Articular chondrocyte of knee joint (primary cell): ENCODE data around the gene B4GALT2. TPM values are rescaled to one million over a fixed set of nuclear protein-coding genes. Genes with fewer than 3 reads are reported as not detected.

Source experiments
- total RNA-seq: library from RNA; depleted of rRNA; stranded (reverse); fragments of >200 nt; gene quantifications from 2 replicates; pipeline ENCODE4 v1.2.3, GENCODE V29; 2012

B4GALT2 gene
- 77.1 and 96.3 TPM in 2 replicates for total RNA-seq

GRCh38 chr1:43978551-43979260 is at the start of gene B4GALT2:
TSS of gene B4GALT2 (plus strand) at chr1:43979210. CDS start at chr1:43981161, 1,951 bp downstream.

DNA sequence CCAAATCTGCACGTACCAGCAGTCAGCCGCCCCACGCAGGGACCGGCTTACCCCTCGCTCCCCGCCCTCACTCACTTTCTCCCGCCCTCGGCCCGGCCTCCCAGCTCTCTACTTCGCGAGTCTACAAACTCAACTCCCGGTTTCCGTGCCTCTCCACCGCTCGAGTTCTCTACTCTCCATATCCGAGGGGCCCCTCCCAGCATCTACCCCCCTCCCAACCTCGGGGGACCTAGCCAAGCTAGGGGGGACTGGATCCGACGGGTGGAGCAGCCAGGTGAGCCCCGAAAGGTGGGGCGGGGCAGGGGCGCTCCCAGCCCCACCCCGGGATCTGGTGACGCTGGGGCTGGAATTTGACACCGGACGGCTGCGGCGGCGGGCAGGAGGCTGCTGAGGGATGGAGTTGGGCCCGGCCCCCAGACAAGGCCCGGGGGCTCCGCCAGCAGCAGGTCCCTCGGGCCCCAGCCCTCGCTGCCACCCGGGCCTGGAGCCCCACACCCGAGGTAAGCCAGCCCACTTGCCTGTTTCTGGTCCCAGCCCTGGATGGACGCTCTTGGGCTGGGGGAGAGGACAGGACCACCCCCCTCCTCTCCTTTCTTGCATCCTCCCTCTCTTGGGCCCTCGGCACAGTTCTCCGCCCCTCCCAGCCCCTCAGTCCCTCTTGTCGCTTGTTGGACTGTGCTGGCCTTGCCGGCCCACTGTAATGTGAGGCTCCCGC is 45.5 kb upstream of the B4GALT2 start, which contains the start of gene ARTN:
TSS of gene ARTN (plus strand) at position 416 of the 715 bp plus-strand sequence. CDS start 1,856 bp downstream, outside the sequence.

DNA sequence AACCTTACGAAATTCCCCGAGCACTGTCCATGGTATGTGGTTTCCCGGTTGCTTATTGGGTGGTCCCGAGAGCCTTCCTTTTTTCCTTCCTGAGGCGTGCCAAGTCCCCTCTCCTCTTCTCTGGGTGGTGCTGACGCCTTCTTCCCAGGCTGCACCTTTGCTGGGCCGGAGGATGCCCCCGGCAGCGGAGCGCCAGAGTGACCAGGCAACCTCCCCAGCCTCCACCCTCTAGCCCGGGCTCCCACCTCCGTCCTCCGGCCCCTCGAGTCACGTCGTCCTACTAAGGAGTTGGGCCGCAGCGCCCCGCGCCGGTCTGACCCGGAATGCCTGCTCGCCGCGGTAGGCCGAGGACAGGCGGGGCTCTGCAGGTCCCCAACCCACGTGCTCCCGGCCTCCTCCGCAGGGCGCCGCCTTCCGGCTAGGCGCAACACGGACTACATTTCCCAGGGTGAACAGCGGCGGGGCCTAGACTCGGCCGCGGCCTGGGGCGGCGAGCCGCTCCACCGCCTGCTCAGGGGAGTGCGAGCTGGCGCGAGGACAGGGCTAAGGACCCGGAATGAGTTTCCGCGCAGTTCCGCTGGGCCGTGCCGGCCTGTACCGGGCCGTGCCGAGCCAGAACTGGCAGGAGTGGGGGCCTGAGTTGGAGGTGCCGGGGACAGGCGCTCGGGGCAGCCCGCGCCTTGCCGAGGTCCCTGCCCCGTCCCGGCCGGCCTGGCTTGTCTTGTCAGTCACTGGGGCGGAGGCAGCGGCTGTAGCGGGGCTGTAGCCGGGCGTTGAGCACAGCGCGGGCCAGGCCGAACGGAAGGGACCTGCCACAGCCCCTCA is 32.6 kb upstream of the B4GALT2 start, which contains the start of gene IPO13:
TSS of gene IPO13 (plus strand) at position 715 of the 825 bp plus-strand sequence. CDS start 651 bp downstream, outside the sequence.

GRCh38 chr1:43969746-43970466 is 9.1 kb upstream of the B4GALT2 start, which contains the start of gene DPH2:
TSS of gene DPH2 (plus strand) at chr1:43970010. CDS start at chr1:43970176, 166 bp downstream.

GRCh38 chr1:43974443-43975248 is 4.4 kb upstream of the B4GALT2 start, which contains the start of gene ATP6V0B:
TSS of gene ATP6V0B (plus strand) at chr1:43974960. CDS start at chr1:43975041, 81 bp downstream.

DNA sequence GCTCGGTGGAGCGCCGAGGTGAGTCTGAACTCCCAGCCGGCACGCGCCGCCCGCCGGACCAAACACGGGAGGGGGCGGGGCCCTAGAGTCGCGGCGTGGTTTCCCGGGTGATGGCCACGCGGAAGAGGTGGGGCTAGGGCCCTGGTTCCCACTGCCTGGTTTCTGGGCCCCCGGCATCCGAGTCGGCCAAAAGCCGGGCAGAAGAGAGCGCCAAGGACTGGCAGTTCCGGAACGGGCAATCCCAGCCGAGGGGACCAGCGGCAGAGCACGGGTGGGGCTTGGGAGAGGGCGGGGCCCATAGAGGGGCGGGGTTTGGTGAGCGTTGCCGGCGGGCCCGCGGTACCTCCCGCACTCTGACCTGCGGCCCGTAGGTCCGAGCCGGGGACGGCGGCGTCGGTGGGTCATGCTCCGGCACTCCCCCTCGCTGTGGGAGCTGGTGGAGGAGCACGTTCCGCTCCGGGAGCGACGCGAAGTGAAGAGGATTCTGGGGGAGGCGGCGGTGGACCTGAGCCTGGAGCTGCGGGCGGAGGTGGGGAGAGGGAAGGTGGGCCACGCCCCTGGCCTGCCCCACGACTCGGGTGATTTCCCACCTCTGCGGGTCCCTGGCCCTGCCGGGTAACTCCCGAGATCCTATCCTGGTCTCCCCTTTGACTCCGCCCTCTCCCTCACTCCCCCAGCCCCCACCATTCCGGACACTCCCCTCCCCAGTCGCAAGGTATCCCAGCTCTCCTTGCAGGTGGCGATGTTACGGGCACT is 12.6 kb downstream of the B4GALT2 start, which contains the start of gene CCDC24:
TSS of gene CCDC24 (plus strand) at position 124 of the 756 bp plus-strand sequence. CDS start at position 404, 280 bp downstream.

DNA sequence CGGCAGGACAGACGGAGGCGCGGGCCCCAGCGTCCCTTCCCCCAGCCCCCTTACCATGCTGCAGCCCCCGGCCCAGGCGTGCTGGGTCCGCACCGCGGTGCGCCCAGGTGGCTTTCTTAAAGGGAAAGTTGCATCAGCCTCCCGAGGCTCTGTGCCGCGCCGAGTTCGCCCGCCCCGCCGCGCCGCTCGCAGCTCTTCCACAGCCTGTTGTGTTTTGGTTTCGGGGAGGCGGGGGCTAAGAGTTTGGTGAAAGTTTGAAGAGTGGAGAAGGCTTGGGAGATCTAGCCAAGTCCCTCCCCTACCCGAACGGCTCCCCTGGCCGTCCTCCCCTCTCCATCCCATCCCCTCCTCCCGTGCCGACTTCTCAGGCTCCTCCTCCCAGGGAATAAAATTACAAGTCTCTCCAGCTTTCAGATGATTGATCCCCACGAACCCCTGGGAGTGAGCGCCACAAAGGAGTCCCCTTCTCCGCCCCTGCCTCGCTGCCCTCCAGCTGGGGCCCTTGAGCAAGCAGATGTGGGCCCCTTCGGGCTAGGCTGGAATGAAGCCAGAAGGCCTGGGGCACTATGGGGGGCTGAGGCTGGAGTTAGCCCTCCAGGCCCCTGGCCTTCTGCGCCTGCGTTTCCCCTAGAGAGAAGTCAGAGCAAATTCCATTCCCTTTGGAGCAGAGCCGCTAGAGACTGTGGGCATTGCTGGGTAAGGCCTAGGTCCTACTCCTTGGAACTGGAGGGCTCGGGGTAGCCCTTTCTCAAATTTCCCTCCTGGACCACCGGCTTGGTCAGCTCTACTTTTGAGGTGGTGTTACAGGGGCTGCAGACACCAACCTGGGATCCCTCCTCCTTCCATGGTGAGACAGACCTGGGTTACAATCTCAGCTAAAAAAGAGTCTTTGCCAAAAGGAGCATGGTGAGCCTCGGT is 52.5 kb downstream of the B4GALT2 start, which contains the start of gene SLC6A9:
TSS of gene SLC6A9 (minus strand) at position 211 of the 918 bp plus-strand sequence. CDS start 7,185 bp downstream, outside the sequence.

Other genes starting within 250 kb of the B4GALT2 start
- gene ARTN, start 45.4 kb upstream of the B4GALT2 start, total RNA-seq = not detected in 2 replicates
- gene IPO13, start 32.3 kb upstream of the B4GALT2 start, total RNA-seq = 14.4 and 17.3 TPM in 2 replicates
- gene DPH2, start 9.2 kb upstream of the B4GALT2 start, total RNA-seq = 9.7 and 10.6 TPM in 2 replicates
- gene ATP6V0B, start 4.2 kb upstream of the B4GALT2 start, total RNA-seq = 48.4 and 57.2 TPM in 2 replicates
- 3.0 and 3.5 TPM in 2 replicates for gene CCDC24, start 12.4 kb downstream of the B4GALT2 start, total RNA-seq
- gene SLC6A9, start 52.3 kb downstream of the B4GALT2 start, total RNA-seq = 9.0 and 9.8 TPM in 2 replicates
- 1.2 and 1.4 TPM in 2 replicates for gene KLF17, start 139.6 kb downstream of the B4GALT2 start, total RNA-seq
- not detected in 2 replicates for gene KLF18, start 162.4 kb downstream of the B4GALT2 start, total RNA-seq
- 17.5 and 21.4 TPM in 2 replicates for gene DMAP1, start 234.3 kb downstream of the B4GALT2 start, total RNA-seq